Measurements from ENCODE around the gene SYT13.
A peak's percentile ranks its signal among the peaks of the same experiment; 100 is the strongest.

The SYT13 gene

DNA sequence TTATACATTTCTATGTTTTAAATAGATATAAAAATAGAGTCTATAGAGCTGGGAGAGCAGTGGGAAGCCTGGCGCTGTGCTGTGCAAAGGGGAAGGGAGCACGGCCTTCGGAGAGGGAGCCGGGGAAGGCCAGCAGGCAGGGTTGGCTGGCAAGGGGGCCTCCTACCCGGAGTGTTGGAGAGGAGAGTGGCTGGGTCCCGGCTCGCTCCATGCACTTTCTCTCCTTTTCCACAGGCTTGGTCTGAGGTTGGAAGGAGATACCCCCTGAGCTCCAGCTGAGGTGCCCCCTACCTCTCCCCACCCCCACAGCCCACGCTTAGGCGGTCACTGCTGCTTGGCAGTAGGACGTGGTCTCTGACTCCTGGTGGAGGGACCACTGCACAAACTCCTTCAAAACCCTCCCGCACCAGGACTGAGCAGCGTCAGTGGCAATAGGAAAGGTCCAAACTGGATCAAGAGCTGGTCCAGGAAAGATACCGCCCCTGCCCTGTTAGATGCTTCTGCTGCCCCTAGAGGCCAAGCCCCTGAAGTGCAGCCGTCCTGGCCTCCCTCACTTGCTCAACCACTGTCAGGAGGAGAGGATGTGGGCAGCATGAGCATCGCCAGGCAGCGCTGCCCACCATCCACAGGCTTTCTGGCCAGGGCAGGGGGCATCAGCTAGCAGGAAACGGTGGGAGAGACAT lies 52.9 kb downstream of the SYT13 start:
- no peak overlapping the region for H3K27ac ChIP-seq
- TF ChIP-seq, protein P1, sequence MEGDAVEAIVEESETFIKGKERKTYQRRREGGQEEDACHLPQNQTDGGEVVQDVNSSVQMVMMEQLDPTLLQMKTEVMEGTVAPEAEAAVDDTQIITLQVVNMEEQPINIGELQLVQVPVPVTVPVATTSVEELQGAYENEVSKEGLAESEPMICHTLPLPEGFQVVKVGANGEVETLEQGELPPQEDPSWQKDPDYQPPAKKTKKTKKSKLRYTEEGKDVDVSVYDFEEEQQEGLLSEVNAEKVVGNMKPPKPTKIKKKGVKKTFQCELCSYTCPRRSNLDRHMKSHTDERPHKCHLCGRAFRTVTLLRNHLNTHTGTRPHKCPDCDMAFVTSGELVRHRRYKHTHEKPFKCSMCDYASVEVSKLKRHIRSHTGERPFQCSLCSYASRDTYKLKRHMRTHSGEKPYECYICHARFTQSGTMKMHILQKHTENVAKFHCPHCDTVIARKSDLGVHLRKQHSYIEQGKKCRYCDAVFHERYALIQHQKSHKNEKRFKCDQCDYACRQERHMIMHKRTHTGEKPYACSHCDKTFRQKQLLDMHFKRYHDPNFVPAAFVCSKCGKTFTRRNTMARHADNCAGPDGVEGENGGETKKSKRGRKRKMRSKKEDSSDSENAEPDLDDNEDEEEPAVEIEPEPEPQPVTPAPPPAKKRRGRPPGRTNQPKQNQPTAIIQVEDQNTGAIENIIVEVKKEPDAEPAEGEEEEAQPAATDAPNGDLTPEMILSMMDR (conservative IDR thresholded peaks at IDR 0.05) = peak; percentile 77

DNA sequence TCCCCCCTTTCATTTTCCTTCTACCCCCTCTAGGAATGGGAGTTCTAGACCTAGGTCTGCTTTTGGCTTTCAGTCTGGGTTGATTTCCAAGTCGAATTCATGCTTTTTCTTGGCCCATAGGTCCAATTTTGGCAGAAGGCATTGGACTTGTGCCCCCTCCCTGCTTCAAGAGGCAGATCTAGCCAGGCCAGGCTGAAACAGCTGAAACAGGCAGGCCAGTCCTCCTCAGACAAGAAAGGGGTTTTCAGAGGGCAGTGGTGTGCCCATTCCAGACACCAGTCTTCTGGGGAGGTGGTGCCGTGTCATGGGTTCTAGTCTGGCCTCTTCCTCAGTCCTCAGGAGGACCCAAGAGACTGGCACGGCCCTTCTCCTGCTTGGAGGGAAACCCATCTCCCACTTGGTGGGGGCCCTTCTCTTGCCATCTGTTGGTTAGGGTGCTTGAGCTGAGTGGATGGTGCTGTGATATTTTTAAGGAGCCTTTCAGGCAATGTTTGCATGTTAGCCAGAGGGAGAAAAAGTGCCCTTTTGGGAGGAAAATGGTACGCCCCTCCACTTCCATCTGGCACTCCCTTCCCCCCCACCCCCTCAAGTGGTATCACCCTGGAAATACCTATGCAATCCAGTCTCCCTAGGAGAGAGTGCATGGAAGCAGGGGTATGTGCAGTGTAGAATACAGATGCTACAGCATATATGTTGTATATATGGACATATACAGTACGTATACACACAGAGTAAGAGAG lies 53.6 kb downstream of the SYT13 start:
- TF ChIP-seq, protein P1 (conservative IDR thresholded peaks at IDR 0.05) = no peak

DNA sequence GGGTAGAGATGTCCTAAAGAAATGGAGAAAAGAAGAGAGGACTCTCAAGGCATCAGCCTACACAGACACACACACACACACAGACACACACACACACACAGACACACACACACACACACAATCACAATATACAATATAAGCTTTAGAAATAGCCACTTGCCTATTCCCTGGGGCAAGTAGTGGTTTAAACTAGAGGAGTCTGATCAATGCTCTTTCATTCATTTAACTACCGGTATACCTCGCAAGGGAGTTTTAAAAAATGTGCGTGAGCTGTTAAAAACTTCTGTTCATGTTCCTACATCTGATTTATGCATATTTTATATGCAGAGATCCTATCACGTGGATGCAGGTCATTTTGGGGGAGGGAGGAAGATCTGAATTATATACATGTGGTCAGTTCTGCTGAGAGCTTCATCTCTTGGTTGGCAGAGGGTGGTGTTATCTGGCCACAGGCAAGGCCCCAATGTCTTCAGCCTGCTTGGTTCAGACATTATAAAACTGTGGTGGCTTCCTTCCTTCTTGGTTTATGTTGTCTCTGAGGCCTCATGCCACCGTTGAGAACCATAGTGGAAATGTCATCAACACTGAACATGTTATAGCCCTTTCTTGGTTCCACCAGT lies 56.6 kb downstream of the SYT13 start:
- H3K27ac ChIP-seq = no peak overlapping the region
- TF ChIP-seq, protein P1 (conservative IDR thresholded peaks at IDR 0.05) = no peak

More for the DNA sequence above, 53.6 kb downstream of the SYT13 start:
- H3K27ac ChIP-seq = no peak overlapping the region

DNA sequence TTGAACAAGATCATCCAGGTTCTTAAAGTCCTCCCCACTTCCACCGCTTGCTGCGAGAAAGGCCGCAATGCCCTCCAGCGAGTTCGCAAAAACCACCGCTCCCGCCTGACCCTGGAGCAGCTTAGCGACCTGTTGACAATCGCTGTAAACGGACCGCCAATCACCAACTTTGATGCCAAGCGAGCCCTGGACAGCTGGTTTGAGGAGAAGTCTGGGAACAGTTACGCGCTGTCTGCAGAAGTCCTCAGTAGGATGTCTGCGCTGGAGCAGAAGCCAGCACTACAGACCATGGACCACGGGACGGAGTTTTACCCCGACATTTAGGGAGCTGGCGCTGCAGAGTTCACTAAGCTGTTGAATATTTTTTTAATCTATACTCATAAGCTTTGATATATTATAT lies 58.3 kb downstream of the SYT13 start:
- H3K27ac ChIP-seq = no peak overlapping the region
- TF ChIP-seq, protein P1 (conservative IDR thresholded peaks at IDR 0.05) = no peak

DNA sequence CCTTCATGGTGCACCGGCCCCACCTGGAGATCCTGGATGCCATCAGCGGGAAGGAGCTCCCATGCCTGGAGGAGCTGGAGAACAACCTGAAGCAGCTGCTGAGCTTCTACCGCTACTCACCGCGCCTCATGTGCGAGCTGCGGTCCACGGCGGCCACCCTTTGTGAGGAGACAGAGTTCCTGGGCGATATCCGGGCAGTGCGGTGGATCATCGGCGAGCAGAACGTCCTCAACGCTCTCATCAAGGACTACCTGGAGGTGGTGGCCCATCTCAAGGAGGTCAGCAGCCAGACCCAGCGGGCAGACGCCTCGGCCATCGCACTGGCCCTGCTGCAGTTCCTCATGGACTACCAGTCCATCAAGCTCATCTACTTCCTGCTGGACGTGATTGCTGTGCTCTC lies 59.2 kb downstream of the SYT13 start:
- no peak overlapping the region for H3K27ac ChIP-seq
- TF ChIP-seq, protein P1 (conservative IDR thresholded peaks at IDR 0.05) = no peak

DNA sequence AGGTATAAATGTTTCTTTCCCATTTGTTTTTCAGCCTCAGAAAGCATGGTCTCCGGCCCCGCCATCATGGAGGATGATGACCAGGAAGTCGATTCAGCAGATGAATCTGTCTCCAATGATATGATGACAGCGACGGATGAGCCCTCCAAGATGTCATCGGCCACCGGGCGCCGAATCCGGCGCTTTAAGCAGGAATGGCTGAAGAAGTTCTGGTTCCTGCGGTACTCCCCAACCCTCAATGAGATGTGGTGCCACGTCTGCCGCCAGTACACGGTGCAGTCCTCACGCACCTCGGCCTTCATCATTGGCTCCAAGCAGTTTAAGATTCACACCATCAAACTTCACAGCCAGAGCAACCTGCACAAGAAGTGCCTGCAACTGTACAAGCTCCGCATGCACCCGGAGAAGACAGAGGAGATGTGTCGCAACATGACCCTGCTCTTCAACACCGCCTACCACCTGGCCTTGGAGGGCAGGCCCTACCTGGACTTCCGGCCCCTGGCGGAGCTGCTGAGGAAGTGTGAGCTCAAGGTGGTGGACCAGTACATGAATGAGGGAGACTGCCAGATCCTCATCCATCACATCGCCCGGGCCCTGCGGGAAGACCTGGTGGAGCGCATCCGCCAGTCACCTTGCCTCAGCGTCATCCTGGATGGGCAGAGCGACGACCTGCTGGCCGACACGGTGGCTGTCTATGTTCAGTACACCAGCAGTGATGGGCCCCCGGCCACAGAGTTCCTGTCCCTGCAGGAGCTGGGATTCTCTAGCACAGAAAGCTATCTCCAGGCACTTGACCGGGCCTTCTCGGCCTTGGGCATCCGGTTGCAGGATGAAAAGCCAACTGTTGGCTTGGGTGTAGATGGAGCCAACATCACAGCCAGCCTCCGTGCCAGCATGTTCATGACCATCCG lies 59.9 kb downstream of the SYT13 start:
- no peak overlapping the region for H3K27ac ChIP-seq
- TF ChIP-seq, protein P1 (conservative IDR thresholded peaks at IDR 0.05) = no peak

Measured in VCaP (cell line).